Myocyte (in vitro differentiated cells): ENCODE measurements around the gene MUC4. TPM values are rescaled to one million over a fixed set of nuclear protein-coding genes. Genes with fewer than 3 reads are reported as not detected.
A peak's percentile ranks its signal among the peaks of the same experiment; 100 is the strongest.

ENCODE experiments used
- DNase-seq: peaks from one replicate; pipeline ENCODE4 v3.0.0-alpha.2; 2012; ENCODE audit warnings: low read depth
- microRNA counts: library from miRNA; unstranded; fragments of <30 nt; microRNA quantifications from one replicate; lab custom pipeline; 2016
- microRNA-seq: library from miRNA; unstranded; fragments of <30 nt; microRNA quantifications from one replicate; pipeline ENCODE4, GENCODE V29; 2016
- total RNA-seq: library from RNA; depleted of rRNA; stranded (reverse); fragments of >200 nt; gene quantifications from 2 replicates; pipeline ENCODE4 v1.2.3, GENCODE V29; 2014

The MUC4 gene
- total RNA-seq, 1 donor from 2014 or later = not detected

DNA sequence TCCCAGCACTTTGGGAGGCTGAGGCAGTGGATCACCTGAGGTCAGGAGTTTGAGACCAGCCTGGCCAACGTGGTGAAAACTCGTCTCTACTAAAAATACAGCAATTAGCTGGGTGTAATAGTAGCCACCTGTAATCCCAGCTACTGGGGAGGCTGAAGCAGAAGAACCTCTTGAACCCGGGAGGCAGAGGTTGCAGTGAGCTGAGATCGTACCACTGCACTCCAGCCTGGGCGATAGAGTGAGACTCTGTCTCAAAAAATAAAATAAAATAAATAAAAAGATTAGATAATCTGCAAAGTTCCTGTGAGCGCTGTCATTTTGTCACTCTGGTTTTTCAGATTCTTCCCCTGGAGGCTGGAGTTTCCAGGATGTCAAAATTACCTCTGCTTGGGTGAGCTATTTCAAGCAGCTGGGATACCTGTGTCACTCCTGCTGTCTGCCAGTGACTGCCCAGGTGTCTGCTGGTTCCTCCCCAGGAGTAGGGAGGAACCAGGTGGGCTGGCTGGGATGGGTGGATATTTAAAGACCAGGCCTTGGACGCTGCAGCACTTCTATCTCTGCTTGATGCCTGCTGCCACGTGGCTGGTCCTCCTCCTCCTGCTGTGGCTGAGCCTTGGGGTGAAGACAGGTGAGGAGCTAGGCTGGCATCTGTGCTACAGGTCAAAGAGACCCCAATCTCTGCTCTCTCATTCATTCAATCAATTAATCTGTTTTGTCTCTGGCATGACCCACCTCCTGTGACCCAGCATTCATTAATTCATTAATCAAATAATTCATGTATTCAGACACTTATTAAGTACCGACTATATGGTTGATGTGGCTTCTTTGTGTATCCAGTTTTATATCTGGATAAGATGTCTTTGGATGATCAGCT is 110.5 kb downstream of the MUC4 start:
- no peak for DNase-seq

DNA sequence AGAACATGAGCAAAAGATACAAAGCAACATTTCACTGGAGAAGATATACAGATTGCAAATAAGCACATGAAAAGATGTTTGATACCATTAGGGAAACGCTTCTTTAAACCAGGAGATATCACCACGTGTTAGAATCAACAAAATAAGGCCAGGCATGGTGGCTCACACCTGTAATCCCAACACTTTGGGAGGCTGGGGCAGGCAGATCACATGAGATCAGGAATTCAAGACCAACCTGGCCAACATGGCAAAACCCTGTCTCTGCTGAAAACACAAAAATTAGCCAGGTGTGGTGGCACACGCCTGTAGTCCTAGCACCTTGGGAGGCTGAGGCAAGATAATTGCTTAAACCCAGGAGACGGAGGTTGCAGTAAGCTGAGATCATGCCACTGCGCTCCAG is 111.4 kb downstream of the MUC4 start:
- DNase-seq = no peak

DNA sequence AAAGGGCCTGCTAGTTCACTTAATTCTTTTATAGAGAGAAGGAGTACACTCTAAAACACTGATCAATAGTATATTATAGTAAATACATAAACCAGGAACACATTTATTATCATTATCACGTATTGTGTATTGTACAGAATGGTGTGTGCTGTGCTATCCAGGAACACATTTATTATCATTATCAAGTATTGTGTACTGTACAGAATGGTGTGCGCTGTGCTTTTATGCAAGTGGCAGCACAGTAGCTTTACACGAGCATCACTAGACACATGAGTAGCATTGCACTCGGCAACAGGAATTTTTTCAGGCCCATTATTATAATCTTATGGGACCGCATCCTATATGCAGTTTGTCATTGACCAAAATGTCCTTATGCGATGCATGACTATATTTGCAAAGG is 111.9 kb downstream of the MUC4 start:
- no peak for DNase-seq

DNA sequence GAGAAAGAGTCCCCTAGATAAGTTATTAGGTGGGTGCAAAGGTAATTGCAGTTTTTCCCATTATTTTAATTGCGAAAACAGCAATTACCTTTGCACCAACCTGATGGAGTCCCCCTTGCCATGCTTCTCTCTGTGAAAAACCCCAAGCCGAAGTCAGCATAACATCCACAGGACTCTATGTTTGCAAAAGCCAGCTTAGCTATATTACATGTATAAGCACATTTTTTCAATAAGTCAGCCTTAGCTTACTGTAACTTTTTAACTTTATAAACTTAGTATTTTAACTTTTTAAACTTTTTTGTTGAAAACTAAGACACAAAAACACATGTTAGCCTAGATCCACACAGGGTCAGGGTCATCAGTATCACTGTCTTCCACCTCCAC is 112.3 kb downstream of the MUC4 start:
- DNase-seq = no peak

DNA sequence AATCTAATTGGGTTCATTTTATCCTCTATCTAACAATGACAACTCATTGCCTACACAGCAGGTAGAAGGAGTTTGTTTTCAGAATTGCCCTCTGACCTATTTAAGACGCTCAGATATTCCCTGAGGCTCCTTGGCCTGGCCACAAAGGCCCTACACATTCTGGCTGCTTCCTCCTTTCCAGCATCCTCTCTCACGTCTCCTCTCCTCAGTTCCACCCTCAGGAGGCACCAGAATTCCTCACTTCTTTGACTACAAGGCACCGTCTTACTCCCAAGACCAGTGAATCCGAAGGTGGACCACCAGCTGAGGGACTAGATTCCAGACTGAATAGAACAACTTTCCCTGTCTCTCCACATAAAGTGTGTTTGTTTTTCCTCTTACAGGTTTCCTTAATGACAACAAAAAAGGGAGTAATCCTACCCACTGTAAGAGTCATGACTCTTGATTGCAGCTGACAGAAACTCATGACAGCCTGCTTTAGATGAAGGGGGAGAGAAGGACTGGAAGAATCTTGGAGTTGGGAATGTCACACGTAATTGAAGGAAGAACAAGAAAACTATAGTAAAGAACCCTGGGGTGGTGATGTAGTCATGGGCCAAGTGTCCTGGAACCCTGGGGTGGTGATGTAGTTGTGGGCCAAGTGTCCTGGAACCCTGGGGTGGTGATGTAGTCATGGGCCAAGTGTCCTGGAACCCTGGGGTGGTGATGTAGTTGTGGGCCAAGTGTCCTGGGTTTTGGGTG is 112.9 kb downstream of the MUC4 start:
- DNase-seq = no peak

DNA sequence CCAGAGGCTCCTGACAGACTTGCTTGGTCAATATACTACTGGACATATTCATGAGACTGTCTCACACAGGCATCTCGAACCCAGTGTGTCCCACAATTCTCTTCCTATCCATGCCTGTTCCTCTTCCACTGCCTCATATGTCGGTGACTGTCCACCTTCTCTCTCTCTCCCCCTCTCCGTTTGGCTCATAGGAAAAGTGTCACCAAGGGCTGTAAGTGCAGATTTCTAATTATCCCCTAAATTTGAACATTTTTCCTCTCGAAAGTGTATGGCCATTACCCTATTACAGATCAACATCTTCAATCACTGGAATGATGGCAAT is 113.4 kb downstream of the MUC4 start:
- DNase-seq = no peak

DNA sequence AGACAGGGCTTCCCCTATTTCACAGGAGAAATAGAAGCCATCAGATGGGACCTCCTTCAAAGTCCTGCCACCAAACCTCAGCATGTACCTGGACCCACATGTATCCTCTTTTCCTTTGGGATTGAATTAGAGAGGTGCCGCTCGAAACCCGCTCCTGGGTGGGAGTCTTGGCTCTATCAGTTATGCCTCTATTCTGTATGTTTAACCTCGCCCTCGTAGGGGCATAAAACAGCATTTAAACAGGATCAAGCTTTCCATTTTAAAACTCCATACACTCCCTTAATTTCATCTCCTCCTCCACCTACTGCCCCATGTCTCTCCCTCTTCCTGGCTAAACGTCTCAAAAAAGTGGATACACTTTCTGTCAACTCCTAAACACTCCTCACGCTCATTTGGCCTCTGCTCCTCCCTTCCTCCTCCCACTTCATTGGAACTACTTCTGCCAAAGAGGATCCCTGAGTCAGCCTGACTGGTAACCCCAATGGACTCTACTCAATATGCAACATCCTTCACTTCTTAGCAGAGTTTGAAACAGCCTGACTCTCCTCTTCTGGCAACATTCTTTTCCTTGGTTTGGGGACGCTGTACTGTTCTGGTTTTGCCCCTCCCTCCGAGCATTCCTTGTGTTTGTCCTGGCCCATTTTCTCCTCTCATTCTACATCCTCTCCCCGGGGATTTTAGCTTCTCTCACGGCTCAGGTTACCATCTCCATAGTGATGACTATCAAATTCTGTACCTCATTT is 114.0 kb downstream of the MUC4 start:
- DNase-seq = peak; percentile 76

MicroRNAs encoded within 50 kb of the gene (microRNA counts, 767-probe panel; counts per million panel counts)
- not detected for microRNA hsa-miR-570-3p (lab: Ali Mortazavi, UCI)

Small RNAs within 50 kb of the gene (microRNA-seq; reads per million reads assigned to microRNA genes)
- 0.48 reads per million for gene MIR570

Other genes with a start within 250 kb of the MUC4 start
- 3.6 and 5.5 TPM in 2 replicates for gene APOD, start 228.0 kb downstream of the MUC4 start, total RNA-seq
- gene MUC20, start 91.0 kb downstream of the MUC4 start, total RNA-seq = 0.10 and 0.96 TPM in 2 replicates
- 50.2 and 53.5 TPM in 2 replicates for gene TNK2, start 96.6 kb upstream of the MUC4 start, total RNA-seq